ENCODE measurements around the gene EYS.

DNA sequence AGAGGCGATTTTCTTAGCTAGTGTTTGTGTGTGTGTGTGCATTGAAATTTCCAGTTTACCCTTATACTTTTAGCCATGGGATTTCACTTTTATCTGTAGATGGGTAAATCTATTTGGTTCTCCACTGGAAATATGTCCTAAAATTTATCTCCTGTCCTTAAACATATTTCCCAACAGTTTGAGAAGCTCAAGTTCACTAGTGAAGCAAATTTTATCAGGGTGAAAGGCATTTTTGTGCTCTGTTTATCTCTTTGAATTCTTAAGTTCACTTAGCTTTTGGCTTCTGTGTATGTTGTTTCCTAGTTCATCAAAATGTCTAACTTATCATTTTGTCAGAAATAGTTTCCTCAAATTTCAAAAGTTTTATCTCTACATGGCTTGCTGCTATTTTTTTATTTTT, 1509.8 kb downstream of the EYS start:
- TF ChIP-seq ESRRA (IDR thresholded peaks at IDR 0.05; ENCODE audit: borderline replicate concordance, low read depth), result no peak
- no peak for TF ChIP-seq POLR2A (conservative IDR thresholded peaks at IDR 0.05)
- TF ChIP-seq MTA1 (IDR thresholded peaks at IDR 0.05; ENCODE audit: borderline replicate concordance), result no peak
- no peak for TF ChIP-seq ZNF253 (CRISPR knock-in tag; conservative IDR thresholded peaks at IDR 0.05)
- no peak for TF ChIP-seq ZNF274 (IDR thresholded peaks at IDR 0.05; ENCODE audit: borderline replicate concordance, low read depth, low read length)
- TF ChIP-seq, protein P1, sequence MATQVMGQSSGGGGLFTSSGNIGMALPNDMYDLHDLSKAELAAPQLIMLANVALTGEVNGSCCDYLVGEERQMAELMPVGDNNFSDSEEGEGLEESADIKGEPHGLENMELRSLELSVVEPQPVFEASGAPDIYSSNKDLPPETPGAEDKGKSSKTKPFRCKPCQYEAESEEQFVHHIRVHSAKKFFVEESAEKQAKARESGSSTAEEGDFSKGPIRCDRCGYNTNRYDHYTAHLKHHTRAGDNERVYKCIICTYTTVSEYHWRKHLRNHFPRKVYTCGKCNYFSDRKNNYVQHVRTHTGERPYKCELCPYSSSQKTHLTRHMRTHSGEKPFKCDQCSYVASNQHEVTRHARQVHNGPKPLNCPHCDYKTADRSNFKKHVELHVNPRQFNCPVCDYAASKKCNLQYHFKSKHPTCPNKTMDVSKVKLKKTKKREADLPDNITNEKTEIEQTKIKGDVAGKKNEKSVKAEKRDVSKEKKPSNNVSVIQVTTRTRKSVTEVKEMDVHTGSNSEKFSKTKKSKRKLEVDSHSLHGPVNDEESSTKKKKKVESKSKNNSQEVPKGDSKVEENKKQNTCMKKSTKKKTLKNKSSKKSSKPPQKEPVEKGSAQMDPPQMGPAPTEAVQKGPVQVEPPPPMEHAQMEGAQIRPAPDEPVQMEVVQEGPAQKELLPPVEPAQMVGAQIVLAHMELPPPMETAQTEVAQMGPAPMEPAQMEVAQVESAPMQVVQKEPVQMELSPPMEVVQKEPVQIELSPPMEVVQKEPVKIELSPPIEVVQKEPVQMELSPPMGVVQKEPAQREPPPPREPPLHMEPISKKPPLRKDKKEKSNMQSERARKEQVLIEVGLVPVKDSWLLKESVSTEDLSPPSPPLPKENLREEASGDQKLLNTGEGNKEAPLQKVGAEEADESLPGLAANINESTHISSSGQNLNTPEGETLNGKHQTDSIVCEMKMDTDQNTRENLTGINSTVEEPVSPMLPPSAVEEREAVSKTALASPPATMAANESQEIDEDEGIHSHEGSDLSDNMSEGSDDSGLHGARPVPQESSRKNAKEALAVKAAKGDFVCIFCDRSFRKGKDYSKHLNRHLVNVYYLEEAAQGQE (IDR thresholded peaks at IDR 0.05; ENCODE audit: borderline replicate concordance), result no peak
- TF ChIP-seq, protein P1 (CRISPR knock-in tag; IDR thresholded peaks at IDR 0.05; ENCODE audit: low read depth), result no peak
- TF ChIP-seq IRF1 (CRISPR knock-in tag; IDR thresholded peaks at IDR 0.05; ENCODE audit: borderline replicate concordance), result no peak
- TF ChIP-seq TEAD4 (IDR thresholded peaks at IDR 0.05; ENCODE audit: low read length), result no peak
- no peak for TF ChIP-seq TEAD4 (CRISPR knock-in tag; IDR thresholded peaks at IDR 0.05; ENCODE audit: borderline replicate concordance)
- no peak for TF ChIP-seq ZNF134 (CRISPR knock-in tag; conservative IDR thresholded peaks at IDR 0.05)
- TF ChIP-seq, protein P2, sequence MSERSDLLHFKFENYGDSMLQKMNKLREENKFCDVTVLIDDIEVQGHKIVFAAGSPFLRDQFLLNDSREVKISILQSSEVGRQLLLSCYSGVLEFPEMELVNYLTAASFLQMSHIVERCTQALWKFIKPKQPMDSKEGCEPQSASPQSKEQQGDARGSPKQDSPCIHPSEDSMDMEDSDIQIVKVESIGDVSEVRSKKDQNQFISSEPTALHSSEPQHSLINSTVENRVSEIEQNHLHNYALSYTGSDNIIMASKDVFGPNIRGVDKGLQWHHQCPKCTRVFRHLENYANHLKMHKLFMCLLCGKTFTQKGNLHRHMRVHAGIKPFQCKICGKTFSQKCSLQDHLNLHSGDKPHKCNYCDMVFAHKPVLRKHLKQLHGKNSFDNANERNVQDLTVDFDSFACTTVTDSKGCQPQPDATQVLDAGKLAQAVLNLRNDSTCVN (CRISPR knock-in tag; IDR thresholded peaks at IDR 0.05), result no peak
- TF ChIP-seq RCOR1 (IDR thresholded peaks at IDR 0.05; ENCODE audit: borderline replicate concordance in 1 of 2, low read depth in 2 of 2, low read length in 2 of 2), result no peak
- TF ChIP-seq SIN3A (IDR thresholded peaks at IDR 0.05; ENCODE audit: borderline replicate concordance in 2 of 2, control insufficient read depth in 1 of 2, low read depth in 2 of 2, low read length in 2 of 2), result no peak
